Lower lobe of right lung (tissue), 2 donors: ENCODE data around the gene APOA4. TPM values are rescaled to one million over a fixed set of nuclear protein-coding genes. Genes with fewer than 3 reads are reported as not detected.

ENCODE experiments used
- ATAC-seq, 2 donors: fragments of 200-7000 bp; cut with Tn5 transposase; one replicate each; pipeline ENCODE4 v1.9.1; 2020 to 2022; ENCODE audit warnings: mild to moderate bottlenecking in 2 of 2, moderate library complexity in 2 of 2
- DNase-seq: peaks from one replicate; pipeline ENCODE4 v3.0.0-alpha.2; 2020
- H3K27ac ChIP-seq: fragments of 200-600 bp; one replicate; pipeline ENCODE4 v1.8.0; 2022
- H3K27me3 ChIP-seq: fragments of 200-600 bp; one replicate; pipeline ENCODE4 v1.8.0; 2022; ENCODE audit warnings: low read depth
- H3K36me3 ChIP-seq: fragments of 200-600 bp; one replicate; pipeline ENCODE4 v1.8.0; 2022; ENCODE audit warnings: mild to moderate bottlenecking
- H3K4me1 ChIP-seq: fragments of 200-600 bp; one replicate; pipeline ENCODE4 v1.8.0; 2022
- H3K4me3 ChIP-seq: fragments of 200-600 bp; one replicate; pipeline ENCODE4 v1.8.0; 2022; ENCODE audit warnings: mild to moderate bottlenecking
- H3K9me3 ChIP-seq: fragments of 200-600 bp; one replicate; pipeline ENCODE4 v1.8.0; 2022
- CTCF ChIP-seq: fragments of 200-600 bp; IDR thresholded peaks from one replicate; pipeline ENCODE4 v1.8.0; 2022; ENCODE audit warnings: antibody characterized with exemption, mild to moderate bottlenecking
- intact Hi-C: fragments of 100-400 bp; cut with DNase I; formaldehyde crosslinking; loops from one replicate; pipeline ENCODE4 v1.11.0; 2022
- total RNA-seq: library from RNA; stranded (reverse); fragmentation: NEBNext Ultra II Directional; extraction: Animal tissue kit (Norgen Biotek cat#: 25700); gene quantifications from one replicate; pipeline ENCODE4 v1.2.1, GENCODE V29; 2021
- donor health status: DM: no; HTN: yes; CAD: no; lungs with severe emphysema.

APOA4 gene
- total RNA-seq, 1 donor from 2014 or later: not detected

GRCh38 chr11:116849486-116849885, 26.4 kb upstream of the APOA4 start:
- no peak for ATAC-seq
- no peak for DNase-seq
- TF ChIP-seq CTCF: no peak
- peaks cover 52% of the 10 kb centered on the region for H3K36me3 ChIP-seq
- H3K27ac ChIP-seq: no peak overlapping the region
- no peaks in the 10 kb centered on the region for H3K9me3 ChIP-seq
- peaks cover 35% of the 10 kb centered on the region for H3K4me1 ChIP-seq
- no peak overlapping the region for H3K4me3 ChIP-seq
- intact Hi-C loops: no loop called here
- H3K27me3 ChIP-seq: no peaks in the 10 kb centered on the region

- DNase-seq (no peak), ATAC-seq (no peak)
- Histone ChIP-seq H3K4me3 (no peak overlapping the region), H3K4me1 (peaks cover 31% of the 10 kb centered on the region), H3K9me3 (no peaks in the 10 kb centered on the region), H3K27me3 (no peaks in the 10 kb centered on the region), H3K36me3 (peaks cover 54% of the 10 kb centered on the region), H3K27ac (no peak overlapping the region)
- intact Hi-C loops: no loop called here
- no peak for TF ChIP-seq CTCF
Observed at GRCh38 chr11:116849060-116849459, 26.0 kb upstream of the APOA4 start.

- Histone ChIP-seq H3K27me3 (no peaks in the 10 kb centered on the region), H3K36me3 (peaks cover 68% of the 10 kb centered on the region), H3K27ac (no peak overlapping the region), H3K9me3 (no peaks in the 10 kb centered on the region), H3K4me3 (no peak overlapping the region), H3K4me1 (peaks cover 16% of the 10 kb centered on the region)
- intact Hi-C loops: no loop called here
- no peak for ATAC-seq
- TF ChIP-seq CTCF: no peak
- no peak for DNase-seq
Observed at GRCh38 chr11:116847612-116848011, 24.5 kb upstream of the APOA4 start.

- Histone ChIP-seq H3K4me1 (peaks cover 6% of the 10 kb centered on the region), H3K27me3 (no peaks in the 10 kb centered on the region), H3K4me3 (no peak overlapping the region), H3K9me3 (no peaks in the 10 kb centered on the region), H3K36me3 (peaks cover 72% of the 10 kb centered on the region), H3K27ac (no peak overlapping the region)
- no peak for TF ChIP-seq CTCF
- DNase-seq: no peak
- intact Hi-C loops: no loop called here
- no peak for ATAC-seq
Observed at GRCh38 chr11:116844722-116845121, 21.6 kb upstream of the APOA4 start.

- DNase-seq (no peak), ATAC-seq (no peak)
- H3K36me3 ChIP-seq: peaks cover 62% of the 10 kb centered on the region
- H3K27me3 ChIP-seq: no peaks in the 10 kb centered on the region
- intact Hi-C loops: no loop called here
- no peaks in the 10 kb centered on the region for H3K9me3 ChIP-seq
- H3K4me1 ChIP-seq: peaks cover 6% of the 10 kb centered on the region
- no peak overlapping the region for H3K4me3 ChIP-seq
- H3K27ac ChIP-seq: no peak overlapping the region
- no peak for TF ChIP-seq CTCF
Observed at GRCh38 chr11:116843661-116844060, 20.6 kb upstream of the APOA4 start.

GRCh38 chr11:116842909-116843308, 19.8 kb upstream of the APOA4 start:
- Histone ChIP-seq H3K4me3 (no peak overlapping the region), H3K36me3 (peaks cover 54% of the 10 kb centered on the region), H3K27me3 (no peaks in the 10 kb centered on the region), H3K9me3 (no peaks in the 10 kb centered on the region), H3K27ac (no peak overlapping the region), H3K4me1 (peaks cover 6% of the 10 kb centered on the region)
- ATAC-seq (peak; percentile 54 to 76), DNase-seq (no peak)
- no peak for TF ChIP-seq CTCF
- intact Hi-C loops: no loop called here
